ENCODE measurements around the gene MTMR2. TPM values are rescaled to one million over a fixed set of nuclear protein-coding genes. Genes with fewer than 3 reads are reported as not detected.
A peak's percentile ranks its signal among the peaks of the same experiment; 100 is the strongest.

Gene MTMR2
- polyA plus RNA-seq, 1 donor from 2014 or later, result 30.9 TPM

DNA sequence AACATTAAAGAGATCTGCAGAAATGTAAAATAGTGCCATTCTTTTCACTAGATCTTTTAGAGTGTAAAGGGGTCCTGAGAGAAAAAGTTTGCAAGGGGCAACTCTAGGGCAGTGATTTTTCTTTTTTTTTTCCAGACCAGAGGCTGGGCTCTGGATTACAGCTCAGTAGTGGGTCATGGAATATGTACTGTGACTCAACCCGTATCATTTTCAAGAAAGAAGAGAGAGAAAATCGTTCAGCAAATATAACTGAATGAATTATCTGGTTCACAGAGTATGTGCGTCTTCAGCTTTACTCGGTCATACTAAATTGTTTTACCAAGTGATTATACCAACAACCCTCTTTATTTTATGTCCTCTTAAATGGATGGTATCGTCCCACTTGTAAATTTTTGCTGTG, 129.8 kb downstream of the MTMR2 start:
- Histone ChIP-seq H4K20me1 (ENCODE audit: insufficient read depth) (peaks cover 4% of the 10 kb centered on the region), H3K9me2 (ENCODE audit: insufficient read depth, low read length) (no peaks in the 10 kb centered on the region), H2AFZ (ENCODE audit: low read depth, low read length) (no peak overlapping the region), H3K27me3 (ENCODE audit: insufficient read depth, low read depth, low read length) (no peaks in the 10 kb centered on the region), H3K79me2 (replicated peaks; ENCODE audit: insufficient read depth, low read length) (peaks cover 74% of the 10 kb centered on the region), H3K4me2 (ENCODE audit: low read length) (no peak overlapping the region), H3K9ac (ENCODE audit: low read length) (no peak overlapping the region), H3K36me3 (ENCODE audit: insufficient read depth, low read length) (no peaks in the 10 kb centered on the region), H3K4me3 (ENCODE audit: low read length) (peak overlapping the region; percentile 35), H3F3A (ENCODE audit: insufficient read depth, low read length, poor library complexity, severe bottlenecking) (no peaks in the 10 kb centered on the region), H3K27ac (ENCODE audit: low read length) (no peak overlapping the region), H3K9me3 (ENCODE audit: low read length) (no peaks in the 10 kb centered on the region)
- TF ChIP-seq RAD21 (conservative IDR thresholded peaks at IDR 0.05) (no peak), POLR2AphosphoS5 (IDR thresholded peaks at IDR 0.05) (no peak), MXI1 (conservative IDR thresholded peaks at IDR 0.05; ENCODE audit: poor library complexity, severe bottlenecking) (no peak), EP300 (conservative IDR thresholded peaks at IDR 0.05; ENCODE audit: poor library complexity, severe bottlenecking) (no peak), SMC3 (conservative IDR thresholded peaks at IDR 0.05; ENCODE audit: poor library complexity) (no peak), TAF1 (IDR thresholded peaks at IDR 0.05; ENCODE audit: low read depth) (no peak)
- TF ChIP-seq, protein P1, sequence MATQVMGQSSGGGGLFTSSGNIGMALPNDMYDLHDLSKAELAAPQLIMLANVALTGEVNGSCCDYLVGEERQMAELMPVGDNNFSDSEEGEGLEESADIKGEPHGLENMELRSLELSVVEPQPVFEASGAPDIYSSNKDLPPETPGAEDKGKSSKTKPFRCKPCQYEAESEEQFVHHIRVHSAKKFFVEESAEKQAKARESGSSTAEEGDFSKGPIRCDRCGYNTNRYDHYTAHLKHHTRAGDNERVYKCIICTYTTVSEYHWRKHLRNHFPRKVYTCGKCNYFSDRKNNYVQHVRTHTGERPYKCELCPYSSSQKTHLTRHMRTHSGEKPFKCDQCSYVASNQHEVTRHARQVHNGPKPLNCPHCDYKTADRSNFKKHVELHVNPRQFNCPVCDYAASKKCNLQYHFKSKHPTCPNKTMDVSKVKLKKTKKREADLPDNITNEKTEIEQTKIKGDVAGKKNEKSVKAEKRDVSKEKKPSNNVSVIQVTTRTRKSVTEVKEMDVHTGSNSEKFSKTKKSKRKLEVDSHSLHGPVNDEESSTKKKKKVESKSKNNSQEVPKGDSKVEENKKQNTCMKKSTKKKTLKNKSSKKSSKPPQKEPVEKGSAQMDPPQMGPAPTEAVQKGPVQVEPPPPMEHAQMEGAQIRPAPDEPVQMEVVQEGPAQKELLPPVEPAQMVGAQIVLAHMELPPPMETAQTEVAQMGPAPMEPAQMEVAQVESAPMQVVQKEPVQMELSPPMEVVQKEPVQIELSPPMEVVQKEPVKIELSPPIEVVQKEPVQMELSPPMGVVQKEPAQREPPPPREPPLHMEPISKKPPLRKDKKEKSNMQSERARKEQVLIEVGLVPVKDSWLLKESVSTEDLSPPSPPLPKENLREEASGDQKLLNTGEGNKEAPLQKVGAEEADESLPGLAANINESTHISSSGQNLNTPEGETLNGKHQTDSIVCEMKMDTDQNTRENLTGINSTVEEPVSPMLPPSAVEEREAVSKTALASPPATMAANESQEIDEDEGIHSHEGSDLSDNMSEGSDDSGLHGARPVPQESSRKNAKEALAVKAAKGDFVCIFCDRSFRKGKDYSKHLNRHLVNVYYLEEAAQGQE (IDR thresholded peaks at IDR 0.05; ENCODE audit: borderline replicate concordance), result no peak

DNA sequence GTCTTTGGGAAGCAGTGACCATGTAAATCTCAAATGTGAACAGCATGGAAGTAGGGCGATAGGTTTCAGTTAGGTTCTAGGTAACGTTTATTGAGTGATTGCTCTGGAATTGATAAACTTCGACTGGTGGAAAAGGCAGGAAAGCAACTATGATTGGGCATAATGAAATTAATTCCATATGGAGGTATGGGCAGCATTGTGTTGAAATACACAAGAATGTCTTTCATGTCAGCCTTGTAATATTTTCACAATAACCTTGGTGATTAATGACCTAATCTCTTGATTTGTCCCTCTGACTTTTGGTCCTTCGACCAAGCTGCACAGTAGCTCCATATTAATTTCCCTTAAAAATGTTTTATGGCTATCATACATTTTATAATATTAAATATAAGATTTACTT, 130.8 kb downstream of the MTMR2 start:
- H3K36me3 ChIP-seq (ENCODE audit: insufficient read depth, low read length), result no peaks in the 10 kb centered on the region
- H3K9me2 ChIP-seq (ENCODE audit: insufficient read depth, low read length), result no peaks in the 10 kb centered on the region
- no peak overlapping the region for H3K27ac ChIP-seq (ENCODE audit: low read length)
- no peaks in the 10 kb centered on the region for H3F3A ChIP-seq (ENCODE audit: insufficient read depth, low read length, poor library complexity, severe bottlenecking)
- no peak overlapping the region for H3K9ac ChIP-seq (ENCODE audit: low read length)
- H3K27me3 ChIP-seq (ENCODE audit: insufficient read depth, low read depth, low read length), result no peaks in the 10 kb centered on the region
- no peak overlapping the region for H3K4me2 ChIP-seq (ENCODE audit: low read length)
- H3K4me3 ChIP-seq (ENCODE audit: low read length), result peak overlapping the region; percentile 89
- TF ChIP-seq, protein P2, sequence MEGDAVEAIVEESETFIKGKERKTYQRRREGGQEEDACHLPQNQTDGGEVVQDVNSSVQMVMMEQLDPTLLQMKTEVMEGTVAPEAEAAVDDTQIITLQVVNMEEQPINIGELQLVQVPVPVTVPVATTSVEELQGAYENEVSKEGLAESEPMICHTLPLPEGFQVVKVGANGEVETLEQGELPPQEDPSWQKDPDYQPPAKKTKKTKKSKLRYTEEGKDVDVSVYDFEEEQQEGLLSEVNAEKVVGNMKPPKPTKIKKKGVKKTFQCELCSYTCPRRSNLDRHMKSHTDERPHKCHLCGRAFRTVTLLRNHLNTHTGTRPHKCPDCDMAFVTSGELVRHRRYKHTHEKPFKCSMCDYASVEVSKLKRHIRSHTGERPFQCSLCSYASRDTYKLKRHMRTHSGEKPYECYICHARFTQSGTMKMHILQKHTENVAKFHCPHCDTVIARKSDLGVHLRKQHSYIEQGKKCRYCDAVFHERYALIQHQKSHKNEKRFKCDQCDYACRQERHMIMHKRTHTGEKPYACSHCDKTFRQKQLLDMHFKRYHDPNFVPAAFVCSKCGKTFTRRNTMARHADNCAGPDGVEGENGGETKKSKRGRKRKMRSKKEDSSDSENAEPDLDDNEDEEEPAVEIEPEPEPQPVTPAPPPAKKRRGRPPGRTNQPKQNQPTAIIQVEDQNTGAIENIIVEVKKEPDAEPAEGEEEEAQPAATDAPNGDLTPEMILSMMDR (IDR thresholded peaks at IDR 0.05; ENCODE audit: poor library complexity, severe bottlenecking), result no peak
- TF ChIP-seq RAD21 (conservative IDR thresholded peaks at IDR 0.05) (no peak), EP300 (conservative IDR thresholded peaks at IDR 0.05; ENCODE audit: poor library complexity, severe bottlenecking) (no peak), SMC3 (conservative IDR thresholded peaks at IDR 0.05; ENCODE audit: poor library complexity) (no peak), POLR2AphosphoS5 (IDR thresholded peaks at IDR 0.05) (no peak), MXI1 (conservative IDR thresholded peaks at IDR 0.05; ENCODE audit: poor library complexity, severe bottlenecking) (no peak), EZH2 (IDR thresholded peaks at IDR 0.05; ENCODE audit: borderline replicate concordance, insufficient read depth, low read length, poor library complexity, severe bottlenecking) (no peak), TAF1 (IDR thresholded peaks at IDR 0.05; ENCODE audit: low read depth) (no peak)
- TF ChIP-seq, protein P1 (IDR thresholded peaks at IDR 0.05; ENCODE audit: borderline replicate concordance), result no peak
- no peak overlapping the region for H2AFZ ChIP-seq (ENCODE audit: low read depth, low read length)
- peaks cover 64% of the 10 kb centered on the region for H3K79me2 ChIP-seq (replicated peaks; ENCODE audit: insufficient read depth, low read length)
- peaks cover 4% of the 10 kb centered on the region for H4K20me1 ChIP-seq (ENCODE audit: insufficient read depth)
- H3K9me3 ChIP-seq (ENCODE audit: low read length), result no peaks in the 10 kb centered on the region
